GM21423 (cell line): ENCODE data around the gene TAF4.

Source experiments
- ATAC-seq: cut with Tn5 transposase; IDR thresholded peaks from one replicate; pipeline ENCODE4 v1.9.1; 2021; ENCODE audit warnings: mild to moderate bottlenecking, moderate library complexity; ENCODE audit not compliant: unreplicated experiment

TAF4 gene

GRCh38 chr20:61935926-61936700 is 129.6 kb downstream of the TAF4 start:
- no peak for ATAC-seq

GRCh38 chr20:61934716-61935530 is 130.8 kb downstream of the TAF4 start:
- no peak for ATAC-seq

GRCh38 chr20:61933951-61934715 is 131.5 kb downstream of the TAF4 start:
- ATAC-seq, result no peak

- ATAC-seq, result no peak
Observed at GRCh38 chr20:61933481-61933950, 132.2 kb downstream of the TAF4 start.

GRCh38 chr20:61932711-61933480 is 132.8 kb downstream of the TAF4 start:
- no peak for ATAC-seq

- no peak for ATAC-seq
Observed at GRCh38 chr20:61932199-61932592, 133.5 kb downstream of the TAF4 start.

GRCh38 chr20:61931476-61932198 is 134.0 kb downstream of the TAF4 start:
- no peak for ATAC-seq

- ATAC-seq, result no peak
Observed at GRCh38 chr20:61930776-61931475, 134.8 kb downstream of the TAF4 start.

- ATAC-seq, result no peak
Observed at GRCh38 chr20:61929971-61930666, 135.6 kb downstream of the TAF4 start.

GRCh38 chr20:61929561-61929960 is 136.1 kb downstream of the TAF4 start:
- no peak for ATAC-seq

- ATAC-seq, result no peak
Observed at GRCh38 chr20:61927826-61928541, 137.7 kb downstream of the TAF4 start.

GRCh38 chr20:61927193-61927825 is 138.4 kb downstream of the TAF4 start:
- ATAC-seq, result no peak

GRCh38 chr20:61926796-61927192 is 138.9 kb downstream of the TAF4 start:
- ATAC-seq, result no peak

- ATAC-seq, result no peak
Observed at GRCh38 chr20:61926253-61926613, 139.4 kb downstream of the TAF4 start.

GRCh38 chr20:61925555-61926252 is 140.0 kb downstream of the TAF4 start:
- no peak for ATAC-seq

GRCh38 chr20:61924858-61925554 is 140.7 kb downstream of the TAF4 start:
- ATAC-seq, result no peak
